Keratinocyte (primary cell): Measurements from ENCODE around the gene ZBTB48. TPM values are rescaled to one million over a fixed set of nuclear protein-coding genes. Genes with fewer than 3 reads are reported as not detected.

Experiments
- DNase-seq: peaks from one replicate; pipeline ENCODE4 v3.0.0-alpha.2; 2011; ENCODE audit warnings: low read depth, missing footprints, low spot score
- FAIRE-seq: peaks from 2 replicates; lab custom pipeline; 2011; peaks lifted over from hg19 to GRCh38; lab: Jason Lieb, UNC
- H2AFZ ChIP-seq: 2 replicates; pipeline ENCODE4 v1.6.0; 2012; ENCODE audit warnings: low read length, control low read depth, inconsistent platforms; ENCODE audit not compliant: control insufficient read depth
- H3K27ac ChIP-seq: 2 replicates; pipeline ENCODE4 v1.5.1; 2011; ENCODE audit warnings: low read length; ENCODE audit not compliant: control insufficient read depth, insufficient read depth
- H3K27me3 ChIP-seq: 3 replicates; pipeline ENCODE4 v1.6.0; 2011; ENCODE audit warnings: low read length; ENCODE audit not compliant: control insufficient read depth, insufficient read depth; ENCODE audit errors: extremely low read depth
- H3K36me3 ChIP-seq, 2 experiments: 2 replicates in 1 of 2; 3 replicates in 1 of 2; pipeline ENCODE4 v1.5.1; 2011; ENCODE audit warnings: low read length in 2 of 2, mild to moderate bottlenecking in 1 of 2; ENCODE audit not compliant: control insufficient read depth in 2 of 2, insufficient read depth in 2 of 2; ENCODE audit errors: extremely low read depth in 1 of 2
- H3K4me1 ChIP-seq: 3 replicates; pipeline ENCODE4 v1.5.1; 2011; ENCODE audit warnings: low read length; ENCODE audit not compliant: control insufficient read depth, insufficient read depth; ENCODE audit errors: extremely low read depth
- H3K4me2 ChIP-seq: 3 replicates; pipeline ENCODE4 v1.6.0; 2011; ENCODE audit warnings: low read depth, low read length; ENCODE audit not compliant: control insufficient read depth, insufficient read depth; ENCODE audit errors: extremely low read depth
- H3K4me3 ChIP-seq, 3 experiments: fragments of 200-600 bp in 1 of 3; sonication (generic) in 1 of 3; 2 replicates in 2 of 3; 3 replicates in 1 of 3; pipeline ENCODE4 v1.5.1; 2011 to 2016; ENCODE audit warnings: low read length in 3 of 3, mild to moderate bottlenecking in 3 of 3, control low read depth in 2 of 3, inconsistent platforms in 1 of 3, low read depth in 1 of 3, mixed read lengths in 1 of 3, mixed run types in 1 of 3, moderate library complexity in 1 of 3; ENCODE audit not compliant: control insufficient read depth in 2 of 3, insufficient read depth in 2 of 3; ENCODE audit errors: extremely low read depth in 1 of 3
- H3K79me2 ChIP-seq: 2 replicates; pipeline ENCODE4 v1.6.0; 2012; ENCODE audit warnings: low read length; ENCODE audit not compliant: control insufficient read depth, insufficient read depth
- H3K9ac ChIP-seq: 3 replicates; pipeline ENCODE4 v1.6.0; 2011; ENCODE audit warnings: low read length; ENCODE audit not compliant: control insufficient read depth, insufficient read depth; ENCODE audit errors: extremely low read depth
- H3K9me1 ChIP-seq: 3 replicates; pipeline ENCODE4 v1.6.0; 2011; ENCODE audit warnings: low read length; ENCODE audit not compliant: control insufficient read depth, insufficient read depth; ENCODE audit errors: extremely low read depth
- H3K9me3 ChIP-seq: 2 replicates; pipeline ENCODE4 v1.5.1; 2012; ENCODE audit warnings: low read depth, low read length; ENCODE audit not compliant: control insufficient read depth
- H4K20me1 ChIP-seq: 3 replicates; pipeline ENCODE4 v1.6.0; 2011; ENCODE audit warnings: low read length; ENCODE audit not compliant: control insufficient read depth, insufficient read depth; ENCODE audit errors: extremely low read depth
- CTCF ChIP-seq, 3 experiments: IDR thresholded peaks in 1 of 3; conservative IDR thresholded peaks in 1 of 3; optimal IDR thresholded peaks in 1 of 3; 2 replicates in 2 of 3; 3 replicates in 1 of 3; pipeline versions ENCODE3 to v1.5.1; 2011; ENCODE audit warnings: low read length in 3 of 3, mild to moderate bottlenecking in 3 of 3, moderate library complexity in 2 of 3, control low read depth in 1 of 3, inconsistent platforms in 1 of 3; ENCODE audit not compliant: insufficient read depth in 2 of 3; ENCODE audit errors: extremely low read depth in 1 of 3
- EZH2 ChIP-seq: IDR thresholded peaks from one replicate; pipeline ENCODE4 v1.6.1; 2012; ENCODE audit warnings: inconsistent platforms, mild to moderate bottlenecking, low read length, moderate library complexity
- dilution Hi-C: fragments of 300-500 bp; cut with MboI; formaldehyde crosslinking; loops from one replicate; pipeline ENCODE4 v1.7.0; 2020; ENCODE audit warnings: low sequenced_read_pairs; ENCODE audit not compliant: extremely low pct_ligation_motif_present
- polyA plus RNA-seq, 5 experiments: library from polyadenylated mRNA; depleted of rRNA in 3 of 5; stranded (reverse) in 3 of 5; stranded (forward) in 1 of 5; unstranded in 1 of 5; fragments of >200 nt; gene quantifications; 1 replicate in 1 of 5; 2 replicates in 3 of 5; 3 replicates in 1 of 5; pipeline versions ENCODE4 v1.2.1 to v1.2.3, GENCODE V29; 2011 to 2012; ENCODE audit warnings: missing spikeins in 2 of 5, low read depth in 1 of 5, low replicate concordance in 1 of 5

ZBTB48 gene
- polyA plus RNA-seq, 1 donor (not counting 4 experiments of a cell fraction or from before 2014, with no cell fraction given): 10.9 TPM

GRCh38 chr1:6624710-6625583 lies 45.2 kb downstream of the ZBTB48 start, which contains the start of gene THAP3:
TSS of gene THAP3 (plus strand) at chr1:6624868. CDS start at chr1:6625219, 351 bp downstream.
- Histone ChIP-seq H3K27ac (peak within 1 kb of the TSS; percentile 67), H3K9me1 (no peaks in the 10 kb centered on the region), H3K36me3 (peaks cover 18 to 26% of the 10 kb centered on the region in 2 experiments), H4K20me1 (peaks cover 2% of the 10 kb centered on the region), H3K9ac (peak within 1 kb of the TSS; percentile 80), H3K9me3 (no peaks in the 10 kb centered on the region), H3K4me3 (peak within 1 kb of the TSS; percentile 66 to 91 (median 88)), H2AFZ (peak within 1 kb of the TSS; percentile 74), H3K27me3 (no peaks in the 10 kb centered on the region), H3K4me1 (peaks cover 11% of the 10 kb centered on the region), H3K4me2 (peak within 1 kb of the TSS; percentile 82), H3K79me2 (peaks cover 33% of the 10 kb centered on the region)
- peak; percentile 20 for FAIRE-seq
- dilution Hi-C loops: no loop called here
- peak in 1 of 3 experiments; percentile 26 for TF ChIP-seq CTCF (optimal IDR thresholded peaks at IDR 0.05 in 1 of 3, IDR thresholded peaks at IDR 0.05 in 1 of 3, conservative IDR thresholded peaks at IDR 0.05 in 1 of 3; ENCODE audit: extremely low read depth in 1 of 3, insufficient read depth in 2 of 3, low read length in 3 of 3)
- TF ChIP-seq EZH2: no peak
- no peak for DNase-seq

GRCh38 chr1:6625584-6626149 lies 45.9 kb downstream of the ZBTB48 start:
- Histone ChIP-seq H4K20me1 (peaks cover 2% of the 10 kb centered on the region), H3K9me3 (no peaks in the 10 kb centered on the region), H3K4me3 (peak overlapping the region; percentile 66 to 91 (median 88)), H2AFZ (peak overlapping the region; percentile 74), H3K27ac (peak overlapping the region; percentile 67), H3K36me3 (peaks cover 18 to 21% of the 10 kb centered on the region in 2 experiments), H3K79me2 (peaks cover 31% of the 10 kb centered on the region), H3K27me3 (no peaks in the 10 kb centered on the region), H3K4me2 (peak overlapping the region; percentile 82), H3K4me1 (peaks cover 11% of the 10 kb centered on the region), H3K9ac (peak overlapping the region; percentile 80), H3K9me1 (no peaks in the 10 kb centered on the region)
- DNase-seq (no peak), FAIRE-seq (no peak)
- dilution Hi-C loops: no loop called here
- TF ChIP-seq CTCF (optimal IDR thresholded peaks at IDR 0.05 in 1 of 3, IDR thresholded peaks at IDR 0.05 in 1 of 3, conservative IDR thresholded peaks at IDR 0.05 in 1 of 3; ENCODE audit: extremely low read depth in 1 of 3, insufficient read depth in 2 of 3, low read length in 3 of 3): no peak
- TF ChIP-seq EZH2: no peak
